ENCODE data around the gene E2F8. TPM values are rescaled to one million over a fixed set of nuclear protein-coding genes. Genes with fewer than 3 reads are reported as not detected.

The E2F8 gene
- total RNA-seq, 1 donor from 2014 or later = 1.7 TPM

GRCh38 chr11:19220903-19221724 lies 19.6 kb downstream of the E2F8 start:
- Mint-ChIP-seq H3K36me3 (ENCODE audit: unreplicated experiment) (peaks cover 3% of the 10 kb centered on the region), H3K4me1 (ENCODE audit: unreplicated experiment) (peaks cover 5% of the 10 kb centered on the region), H3K27me3 (ENCODE audit: unreplicated experiment) (peaks cover 4% of the 10 kb centered on the region), H3K27ac (ENCODE audit: unreplicated experiment) (no peak overlapping the region), H3K4me3 (ENCODE audit: unreplicated experiment) (no peak overlapping the region), H3K9me3 (ENCODE audit: unreplicated experiment) (no peaks in the 10 kb centered on the region)
- TF ChIP-seq CTCF (IDR thresholded peaks at IDR 0.05) = no peak
- no peak for DNase-seq (ENCODE audit: extremely low spot score, unreplicated experiment)

- Mint-ChIP-seq H3K4me3 (ENCODE audit: unreplicated experiment) (no peak overlapping the region), H3K9me3 (ENCODE audit: unreplicated experiment) (no peaks in the 10 kb centered on the region), H3K4me1 (ENCODE audit: unreplicated experiment) (peaks cover 5% of the 10 kb centered on the region), H3K27me3 (ENCODE audit: unreplicated experiment) (peaks cover 22% of the 10 kb centered on the region), H3K27ac (ENCODE audit: unreplicated experiment) (no peak overlapping the region), H3K36me3 (ENCODE audit: unreplicated experiment) (no peaks in the 10 kb centered on the region)
- no peak for DNase-seq (ENCODE audit: extremely low spot score, unreplicated experiment)
- TF ChIP-seq CTCF (IDR thresholded peaks at IDR 0.05) = no peak
These were observed 21.8 kb downstream of the E2F8 start for GRCh38 chr11:19218786-19219460.

- H3K27ac Mint-ChIP-seq (ENCODE audit: unreplicated experiment) = no peak overlapping the region
- no peaks in the 10 kb centered on the region for H3K36me3 Mint-ChIP-seq (ENCODE audit: unreplicated experiment)
- no peak overlapping the region for H3K4me3 Mint-ChIP-seq (ENCODE audit: unreplicated experiment)
- no peak for TF ChIP-seq CTCF (IDR thresholded peaks at IDR 0.05)
- no peaks in the 10 kb centered on the region for H3K9me3 Mint-ChIP-seq (ENCODE audit: unreplicated experiment)
- no peak for DNase-seq (ENCODE audit: extremely low spot score, unreplicated experiment)
- H3K27me3 Mint-ChIP-seq (ENCODE audit: unreplicated experiment) = peaks cover 29% of the 10 kb centered on the region
- H3K4me1 Mint-ChIP-seq (ENCODE audit: unreplicated experiment) = peaks cover 5% of the 10 kb centered on the region
These were observed 22.5 kb downstream of the E2F8 start for GRCh38 chr11:19218216-19218615.

DNA sequence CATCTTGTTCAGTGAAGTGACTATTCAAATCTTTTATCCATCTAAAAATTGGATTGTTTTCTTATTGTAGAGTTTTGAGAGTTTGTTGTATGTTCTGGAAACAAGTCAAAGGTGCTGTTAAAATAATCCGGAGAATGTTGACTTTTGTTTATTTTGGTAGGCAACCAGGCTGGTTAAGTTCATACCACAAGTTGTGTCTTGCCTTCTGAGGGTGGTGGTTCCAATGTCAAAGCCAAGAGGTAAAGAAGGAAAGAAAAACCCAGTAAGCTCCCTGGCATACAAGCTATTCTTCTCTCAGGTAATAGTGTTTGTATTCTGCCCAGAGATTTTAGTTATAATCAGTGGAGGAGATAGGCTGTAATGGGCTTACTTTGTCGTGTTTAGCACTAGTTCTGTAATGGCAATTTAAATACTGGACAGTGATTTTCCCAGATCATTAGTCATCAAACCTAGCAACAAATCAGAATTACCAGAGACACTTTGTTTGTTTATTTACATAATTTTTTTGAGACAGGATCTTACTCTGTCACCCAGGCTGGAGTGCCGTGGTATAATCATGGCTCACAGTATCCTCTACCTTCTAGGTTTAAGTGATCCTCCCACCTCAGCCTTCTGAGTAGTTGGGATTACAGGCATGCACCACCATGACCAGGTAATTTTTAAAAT lies 23.9 kb downstream of the E2F8 start:
- Mint-ChIP-seq H3K27me3 (ENCODE audit: unreplicated experiment) (peaks cover 39% of the 10 kb centered on the region), H3K36me3 (ENCODE audit: unreplicated experiment) (no peaks in the 10 kb centered on the region), H3K4me3 (ENCODE audit: unreplicated experiment) (no peak overlapping the region), H3K27ac (ENCODE audit: unreplicated experiment) (no peak overlapping the region), H3K4me1 (ENCODE audit: unreplicated experiment) (peaks cover 5% of the 10 kb centered on the region), H3K9me3 (ENCODE audit: unreplicated experiment) (no peaks in the 10 kb centered on the region)
- no peak for TF ChIP-seq CTCF (IDR thresholded peaks at IDR 0.05)
- no peak for DNase-seq (ENCODE audit: extremely low spot score, unreplicated experiment)

DNA sequence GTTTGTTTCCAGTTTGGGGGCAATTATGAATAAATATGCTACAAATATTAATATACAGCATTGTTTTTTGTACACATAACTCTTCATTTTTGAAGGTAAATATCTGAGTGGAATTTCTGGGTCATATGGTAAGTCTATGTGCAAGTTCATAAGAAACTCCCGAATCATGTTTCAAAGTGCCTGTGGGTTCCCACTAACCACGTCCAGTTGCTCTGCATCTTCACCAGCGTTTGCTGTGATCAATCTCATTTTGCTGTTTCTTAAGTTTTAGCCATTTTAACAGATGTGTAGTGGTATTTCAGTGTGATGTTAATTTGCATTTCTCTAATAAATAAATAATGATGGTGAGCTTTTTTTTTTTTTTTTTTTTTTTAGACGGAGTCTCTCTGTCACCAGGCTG lies 24.7 kb downstream of the E2F8 start:
- H3K4me3 Mint-ChIP-seq (ENCODE audit: unreplicated experiment) = no peak overlapping the region

More for the DNA sequence above, 24.7 kb downstream of the E2F8 start:
- no peaks in the 10 kb centered on the region for H3K36me3 Mint-ChIP-seq (ENCODE audit: unreplicated experiment)
- H3K4me1 Mint-ChIP-seq (ENCODE audit: unreplicated experiment) = peaks cover 5% of the 10 kb centered on the region
- no peak for TF ChIP-seq CTCF (IDR thresholded peaks at IDR 0.05)
- no peak for DNase-seq (ENCODE audit: extremely low spot score, unreplicated experiment)
- H3K27ac Mint-ChIP-seq (ENCODE audit: unreplicated experiment) = no peak overlapping the region
- peaks cover 41% of the 10 kb centered on the region for H3K27me3 Mint-ChIP-seq (ENCODE audit: unreplicated experiment)
- no peaks in the 10 kb centered on the region for H3K9me3 Mint-ChIP-seq (ENCODE audit: unreplicated experiment)
